OCI-LY1 (cell line): Measurements from ENCODE around the gene SEMA4F.

ENCODE experiments used
- CTCF ChIP-seq: fragments of 200-600 bp; sonication (generic), shearing (Covaris generic); IDR thresholded peaks from 2 replicates; pipeline ENCODE4 v1.5.1; 2017; ENCODE audit warnings: mild to moderate bottlenecking, antibody characterized with exemption, low read length, moderate library complexity, mixed read lengths
- EZH2 ChIP-seq: fragments of 200-600 bp; sonication (generic), shearing (Covaris generic); IDR thresholded peaks from 2 replicates; pipeline ENCODE4 v1.8.0; 2017; ENCODE audit warnings: borderline replicate concordance, mixed run types, mild to moderate bottlenecking, antibody characterized with exemption, low read length, moderate library complexity, mixed read lengths

- TF ChIP-seq EZH2 (no peak), CTCF (no peak)
Measured at GRCh38 chr2:74619651-74620297, 34.3 kb upstream of the SEMA4F start.
